ENCODE measurements around the gene UQCR11.

UQCR11 gene

GRCh38 chr19:1585243-1585580, 20.1 kb downstream of the UQCR11 start:
- no peak for DNase-seq

GRCh38 chr19:1584500-1585242, 20.6 kb downstream of the UQCR11 start:
- no peak for DNase-seq

- no peak for DNase-seq
Observed at GRCh38 chr19:1582201-1582600, 23.1 kb downstream of the UQCR11 start.

GRCh38 chr19:1580957-1581356, 24.3 kb downstream of the UQCR11 start:
- no peak for DNase-seq

GRCh38 chr19:1580382-1580781, 24.9 kb downstream of the UQCR11 start:
- no peak for DNase-seq

GRCh38 chr19:1579222-1579621, 26.0 kb downstream of the UQCR11 start:
- DNase-seq, result no peak

- DNase-seq, result no peak
Observed at GRCh38 chr19:1577929-1578618, 27.2 kb downstream of the UQCR11 start.

GRCh38 chr19:1577090-1577928, 28.0 kb downstream of the UQCR11 start:
- no peak for DNase-seq

- no peak for DNase-seq
Observed at GRCh38 chr19:1576242-1577089, 28.8 kb downstream of the UQCR11 start.

- DNase-seq, result no peak
Observed at GRCh38 chr19:1575323-1576241, 29.7 kb downstream of the UQCR11 start.

GRCh38 chr19:1574354-1575136, 30.7 kb downstream of the UQCR11 start:
- DNase-seq, result no peak

GRCh38 chr19:1572795-1573194, 32.5 kb downstream of the UQCR11 start:
- no peak for DNase-seq

GRCh38 chr19:1571358-1571757, 33.9 kb downstream of the UQCR11 start:
- no peak for DNase-seq

GRCh38 chr19:1570836-1571235, 34.4 kb downstream of the UQCR11 start:
- no peak for DNase-seq

- DNase-seq, result no peak
Observed at GRCh38 chr19:1569997-1570396, 35.3 kb downstream of the UQCR11 start.

- DNase-seq, result peak; percentile 89
Observed at GRCh38 chr19:1568320-1569019, 36.8 kb downstream of the UQCR11 start, which contains the start of gene MEX3D. Gene MEX3D, minus strand, starts transcription at chr19:1568325. Its CDS starts 267 bp downstream, at chr19:1568058.

- no peak for DNase-seq
Observed at GRCh38 chr19:1567848-1568227, 37.4 kb downstream of the UQCR11 start.

- DNase-seq, result no peak
Observed at GRCh38 chr19:1567116-1567847, 38.0 kb downstream of the UQCR11 start.

GRCh38 chr19:1566392-1567115, 38.7 kb downstream of the UQCR11 start:
- no peak for DNase-seq
